PFSK-1 (cell line): ENCODE measurements around the gene GARIN5A.

ENCODE experiments used
- POLR2AphosphoS5 ChIP-seq: IDR thresholded peaks from 2 replicates; pipeline ENCODE4 v1.6.1; 2012; ENCODE audit warnings: low read depth, mild to moderate bottlenecking, control low read depth, low read length, moderate library complexity
- SIN3A ChIP-seq: IDR thresholded peaks from 2 replicates; pipeline ENCODE4 v1.6.1; 2012; ENCODE audit warnings: mild to moderate bottlenecking, low read length, moderate library complexity, borderline replicate concordance; ENCODE audit not compliant: insufficient read depth
- TAF1 ChIP-seq: IDR thresholded peaks from 2 replicates; pipeline ENCODE4 v1.6.1; 2012; ENCODE audit warnings: low read length, control low read depth, borderline replicate concordance; ENCODE audit not compliant: insufficient read depth

DNA sequence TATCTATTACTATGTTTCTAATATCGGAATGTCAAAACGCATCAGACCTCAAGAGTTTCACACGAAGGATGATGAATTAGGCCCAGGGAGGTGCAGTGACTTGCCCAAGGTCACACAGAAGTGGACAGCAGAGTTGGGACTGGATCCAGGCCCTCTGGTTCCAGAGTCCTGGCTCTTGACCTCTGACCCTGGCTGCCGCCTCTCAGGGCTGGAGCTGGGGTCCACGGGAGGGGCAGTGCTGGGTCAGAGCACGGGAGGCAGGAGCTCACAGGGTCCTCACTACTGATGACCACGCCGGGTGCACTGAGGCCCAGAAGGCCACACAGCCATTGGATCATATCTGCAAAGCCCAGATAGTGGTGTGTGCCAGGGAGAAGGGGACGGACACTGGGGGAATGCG lies 46.2 kb upstream of the GARIN5A start:
- TF ChIP-seq POLR2AphosphoS5 (no peak), SIN3A (no peak), TAF1 (no peak)
